ENCODE data around the gene EDEM3. TPM values are rescaled to one million over a fixed set of nuclear protein-coding genes. Genes with fewer than 3 reads are reported as not detected.

The EDEM3 gene
- total RNA-seq, 3 donors from 2014 or later, result 18.0 to 20.4 (median 19.1) TPM

- Mint-ChIP-seq H3K36me3 (ENCODE audit: insufficient read depth) (no peaks in the 10 kb centered on the region), H3K4me1 (ENCODE audit: low read depth) (no peaks in the 10 kb centered on the region), H3K4me3 (no peak overlapping the region), H3K9me3 (no peaks in the 10 kb centered on the region), H3K27me3 (ENCODE audit: low read depth) (peaks cover 6% of the 10 kb centered on the region)
- ATAC-seq (no peak), DNase-seq (no peak)
Measured at GRCh38 chr1:184656221-184656620, 98.4 kb downstream of the EDEM3 start.

DNA sequence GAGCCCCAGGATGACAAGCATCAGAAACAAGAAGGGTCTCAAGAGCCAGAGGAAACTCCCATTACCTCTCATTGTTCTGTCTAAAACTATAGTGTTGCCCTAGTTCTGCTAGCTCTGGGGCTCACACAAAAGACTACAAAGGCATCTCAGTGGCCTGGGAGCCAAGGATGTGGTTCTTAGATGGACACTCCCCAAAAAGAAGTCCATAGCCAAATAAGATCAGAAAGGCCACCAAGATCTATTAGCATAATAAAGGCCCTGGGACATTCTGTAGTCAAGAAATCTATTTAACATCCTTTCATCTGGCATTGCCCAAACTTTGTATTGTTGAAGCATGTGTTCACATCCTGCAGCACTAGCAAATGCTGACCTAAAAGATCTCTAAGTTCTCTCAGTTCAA, 99.5 kb downstream of the EDEM3 start:
- Mint-ChIP-seq H3K4me3 (no peak overlapping the region), H3K4me1 (ENCODE audit: low read depth) (no peaks in the 10 kb centered on the region), H3K27me3 (ENCODE audit: low read depth) (peaks cover 7% of the 10 kb centered on the region), H3K36me3 (ENCODE audit: insufficient read depth) (no peaks in the 10 kb centered on the region), H3K9me3 (no peaks in the 10 kb centered on the region)
- ATAC-seq, result no peak
- no peak for DNase-seq

- ATAC-seq (no peak), DNase-seq (no peak)
- H3K27me3 Mint-ChIP-seq (ENCODE audit: low read depth), result peaks cover 7% of the 10 kb centered on the region
- H3K36me3 Mint-ChIP-seq (ENCODE audit: insufficient read depth), result no peaks in the 10 kb centered on the region
- H3K4me1 Mint-ChIP-seq (ENCODE audit: low read depth), result no peaks in the 10 kb centered on the region
- H3K4me3 Mint-ChIP-seq, result no peak overlapping the region
- no peaks in the 10 kb centered on the region for H3K9me3 Mint-ChIP-seq
Measured at GRCh38 chr1:184650177-184650866, 104.3 kb downstream of the EDEM3 start.

- H3K9me3 Mint-ChIP-seq, result no peaks in the 10 kb centered on the region
- H3K4me1 Mint-ChIP-seq (ENCODE audit: low read depth), result no peaks in the 10 kb centered on the region
- ATAC-seq, result no peak
Measured at GRCh38 chr1:184649451-184649888, 105.2 kb downstream of the EDEM3 start.

GRCh38 chr1:184648856-184649201, 105.8 kb downstream of the EDEM3 start:
- H3K27me3 Mint-ChIP-seq (ENCODE audit: low read depth), result peaks cover 9% of the 10 kb centered on the region
- no peaks in the 10 kb centered on the region for H3K4me1 Mint-ChIP-seq (ENCODE audit: low read depth)
- ATAC-seq (no peak), DNase-seq (no peak)
- H3K9me3 Mint-ChIP-seq, result no peaks in the 10 kb centered on the region
- H3K36me3 Mint-ChIP-seq (ENCODE audit: insufficient read depth), result no peaks in the 10 kb centered on the region
- H3K4me3 Mint-ChIP-seq, result no peak overlapping the region

More at GRCh38 chr1:184649451-184649888, 105.2 kb downstream of the EDEM3 start:
- no peak for DNase-seq
- H3K36me3 Mint-ChIP-seq (ENCODE audit: insufficient read depth), result no peaks in the 10 kb centered on the region
- H3K27me3 Mint-ChIP-seq (ENCODE audit: low read depth), result peaks cover 7% of the 10 kb centered on the region
- no peak overlapping the region for H3K4me3 Mint-ChIP-seq

GRCh38 chr1:184648160-184648855, 106.3 kb downstream of the EDEM3 start:
- ATAC-seq, result no peak
- Mint-ChIP-seq H3K36me3 (ENCODE audit: insufficient read depth) (no peaks in the 10 kb centered on the region), H3K9me3 (no peaks in the 10 kb centered on the region), H3K4me3 (no peak overlapping the region), H3K4me1 (ENCODE audit: low read depth) (no peaks in the 10 kb centered on the region), H3K27me3 (ENCODE audit: low read depth) (peaks cover 10% of the 10 kb centered on the region)
- DNase-seq, result no peak

- Mint-ChIP-seq H3K9me3 (no peaks in the 10 kb centered on the region), H3K27me3 (ENCODE audit: low read depth) (peaks cover 13% of the 10 kb centered on the region), H3K4me3 (no peak overlapping the region), H3K4me1 (ENCODE audit: low read depth) (no peaks in the 10 kb centered on the region), H3K36me3 (ENCODE audit: insufficient read depth) (no peaks in the 10 kb centered on the region)
- no peak for ATAC-seq
- DNase-seq, result no peak
Measured at GRCh38 chr1:184647471-184647870, 107.2 kb downstream of the EDEM3 start.

DNA sequence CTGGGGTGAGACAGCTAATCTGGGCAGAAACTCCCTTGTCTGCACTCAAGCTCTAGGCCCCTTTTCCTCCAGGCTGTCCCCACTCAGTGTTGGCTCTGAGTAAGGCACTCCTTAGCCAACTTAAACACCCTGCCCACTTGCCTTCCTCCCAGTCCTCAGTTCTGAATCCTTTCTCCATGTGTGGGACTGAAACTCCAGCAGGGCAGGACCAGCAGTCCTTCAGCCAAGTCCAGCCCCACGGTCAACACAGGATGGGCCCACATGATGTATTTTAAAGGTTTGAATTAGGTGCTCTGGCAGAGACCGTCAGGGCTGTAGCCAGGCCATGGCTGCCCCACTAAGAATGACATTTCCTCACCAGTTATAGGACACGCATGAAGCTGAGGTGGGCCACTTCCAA, 107.8 kb downstream of the EDEM3 start:
- Mint-ChIP-seq H3K9me3 (no peaks in the 10 kb centered on the region), H3K4me3 (no peak overlapping the region), H3K36me3 (ENCODE audit: insufficient read depth) (no peaks in the 10 kb centered on the region), H3K27me3 (ENCODE audit: low read depth) (peaks cover 19% of the 10 kb centered on the region), H3K4me1 (ENCODE audit: low read depth) (no peaks in the 10 kb centered on the region)
- DNase-seq, result no peak
- no peak for ATAC-seq

- ATAC-seq, result no peak
Measured at GRCh38 chr1:184646178-184646701, 108.4 kb downstream of the EDEM3 start.

GRCh38 chr1:184644771-184645170, 109.9 kb downstream of the EDEM3 start:
- peaks cover 13% of the 10 kb centered on the region for H3K27me3 Mint-ChIP-seq (ENCODE audit: low read depth)
- no peaks in the 10 kb centered on the region for H3K36me3 Mint-ChIP-seq (ENCODE audit: insufficient read depth)
- H3K4me1 Mint-ChIP-seq (ENCODE audit: low read depth), result no peaks in the 10 kb centered on the region

More at GRCh38 chr1:184646178-184646701, 108.4 kb downstream of the EDEM3 start:
- H3K9me3 Mint-ChIP-seq, result no peaks in the 10 kb centered on the region
- DNase-seq, result no peak
- H3K4me1 Mint-ChIP-seq (ENCODE audit: low read depth), result no peaks in the 10 kb centered on the region
- H3K27me3 Mint-ChIP-seq (ENCODE audit: low read depth), result peaks cover 13% of the 10 kb centered on the region
- H3K4me3 Mint-ChIP-seq, result no peak overlapping the region
- no peaks in the 10 kb centered on the region for H3K36me3 Mint-ChIP-seq (ENCODE audit: insufficient read depth)

GRCh38 chr1:184643661-184644060, 111.0 kb downstream of the EDEM3 start:
- no peak overlapping the region for H3K4me3 Mint-ChIP-seq
- H3K4me1 Mint-ChIP-seq (ENCODE audit: low read depth), result no peaks in the 10 kb centered on the region
- ATAC-seq, result no peak
- H3K9me3 Mint-ChIP-seq, result no peaks in the 10 kb centered on the region
- H3K27me3 Mint-ChIP-seq (ENCODE audit: low read depth), result peaks cover 13% of the 10 kb centered on the region
- DNase-seq, result no peak
- H3K36me3 Mint-ChIP-seq (ENCODE audit: insufficient read depth), result no peaks in the 10 kb centered on the region

More at GRCh38 chr1:184644771-184645170, 109.9 kb downstream of the EDEM3 start:
- no peaks in the 10 kb centered on the region for H3K9me3 Mint-ChIP-seq
- ATAC-seq (no peak), DNase-seq (no peak)
- H3K4me3 Mint-ChIP-seq, result no peak overlapping the region

- Mint-ChIP-seq H3K4me1 (ENCODE audit: low read depth) (no peaks in the 10 kb centered on the region), H3K36me3 (ENCODE audit: insufficient read depth) (no peaks in the 10 kb centered on the region), H3K4me3 (no peak overlapping the region), H3K9me3 (no peaks in the 10 kb centered on the region), H3K27me3 (ENCODE audit: low read depth) (peaks cover 13% of the 10 kb centered on the region)
- DNase-seq (no peak), ATAC-seq (no peak)
Measured at GRCh38 chr1:184641894-184642293, 112.8 kb downstream of the EDEM3 start.

GRCh38 chr1:184640505-184640904, 114.2 kb downstream of the EDEM3 start:
- no peak for ATAC-seq
- Mint-ChIP-seq H3K27me3 (ENCODE audit: low read depth) (peaks cover 13% of the 10 kb centered on the region), H3K4me1 (ENCODE audit: low read depth) (no peaks in the 10 kb centered on the region), H3K9me3 (no peaks in the 10 kb centered on the region), H3K4me3 (no peak overlapping the region), H3K36me3 (ENCODE audit: insufficient read depth) (no peaks in the 10 kb centered on the region)
- DNase-seq, result no peak

Measured in activated T-cell treated with anti-CD3 and anti-CD28 coated beads, Interleukin-2, amount 50 U/mL, for 4 hours (primary cell).